Measurements from ENCODE around the gene CGB5.
"Not testable (repeated sequence)": the region's sequence is repeated elsewhere in the genome, so short reads cannot be mapped to it uniquely, and the experiment has no call there.

DNA sequence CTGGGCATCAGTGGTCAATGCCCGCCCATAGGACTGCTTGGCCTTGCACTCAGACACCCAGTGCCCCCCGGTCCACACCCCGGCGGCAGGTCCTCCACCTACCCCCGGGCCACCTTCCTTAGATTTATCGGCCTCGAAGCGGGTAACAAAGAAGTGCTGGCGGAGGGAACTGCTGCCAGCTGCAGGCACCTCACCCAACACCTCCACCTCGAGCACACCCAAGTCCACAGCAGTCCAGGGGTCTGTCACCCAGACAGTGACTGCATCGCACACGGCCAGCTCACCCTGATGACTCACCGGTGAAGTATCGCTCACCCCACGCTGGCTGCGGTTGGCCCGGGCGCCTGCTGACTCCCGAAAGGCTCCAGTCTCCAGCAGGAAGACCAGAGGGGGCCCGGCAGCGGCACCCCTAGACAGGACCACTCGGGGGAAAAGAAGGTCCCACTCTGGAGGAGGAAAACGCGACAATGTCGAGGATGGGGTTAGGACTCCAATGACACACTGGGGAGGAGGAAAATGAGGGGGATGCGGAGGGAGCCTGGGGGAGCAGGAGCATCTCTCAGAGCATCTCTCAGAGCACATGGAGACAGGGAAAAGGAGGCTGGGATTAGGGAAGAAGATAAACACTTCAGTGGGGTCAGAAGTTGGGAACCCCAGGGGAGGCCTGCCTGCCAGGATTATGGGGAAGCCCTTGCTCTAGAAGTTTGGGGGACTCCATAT is 4.9 kb upstream of the CGB5 start:
- TF ChIP-seq, protein P1, sequence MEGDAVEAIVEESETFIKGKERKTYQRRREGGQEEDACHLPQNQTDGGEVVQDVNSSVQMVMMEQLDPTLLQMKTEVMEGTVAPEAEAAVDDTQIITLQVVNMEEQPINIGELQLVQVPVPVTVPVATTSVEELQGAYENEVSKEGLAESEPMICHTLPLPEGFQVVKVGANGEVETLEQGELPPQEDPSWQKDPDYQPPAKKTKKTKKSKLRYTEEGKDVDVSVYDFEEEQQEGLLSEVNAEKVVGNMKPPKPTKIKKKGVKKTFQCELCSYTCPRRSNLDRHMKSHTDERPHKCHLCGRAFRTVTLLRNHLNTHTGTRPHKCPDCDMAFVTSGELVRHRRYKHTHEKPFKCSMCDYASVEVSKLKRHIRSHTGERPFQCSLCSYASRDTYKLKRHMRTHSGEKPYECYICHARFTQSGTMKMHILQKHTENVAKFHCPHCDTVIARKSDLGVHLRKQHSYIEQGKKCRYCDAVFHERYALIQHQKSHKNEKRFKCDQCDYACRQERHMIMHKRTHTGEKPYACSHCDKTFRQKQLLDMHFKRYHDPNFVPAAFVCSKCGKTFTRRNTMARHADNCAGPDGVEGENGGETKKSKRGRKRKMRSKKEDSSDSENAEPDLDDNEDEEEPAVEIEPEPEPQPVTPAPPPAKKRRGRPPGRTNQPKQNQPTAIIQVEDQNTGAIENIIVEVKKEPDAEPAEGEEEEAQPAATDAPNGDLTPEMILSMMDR (IDR thresholded peaks at IDR 0.05; ENCODE audit: low read depth, low read length, poor library complexity, severe bottlenecking), result not testable (repeated sequence)
- not testable (repeated sequence) for TF ChIP-seq EZH2phosphoT487 (IDR thresholded peaks at IDR 0.05; ENCODE audit: borderline replicate concordance, low read length)

Measured in DOHH2 (cell line).